GM12864 (cell line): Measurements from ENCODE around the gene KREMEN1.

Source experiments
- DNase-seq: peaks from one replicate; pipeline ENCODE4 v3.0.0-alpha.2; 2011; ENCODE audit warnings: low read depth
- H3K4me3 ChIP-seq: 2 replicates; pipeline ENCODE4 v1.5.1; 2011; ENCODE audit warnings: mild to moderate bottlenecking, low read depth, low read length, control low read depth
- TF ChIP-seq, protein P1 (sequence below): IDR thresholded peaks from 2 replicates; pipeline ENCODE4 v1.5.1; 2011; ENCODE audit warnings: low read depth, mild to moderate bottlenecking, moderate library complexity, low read length, control low read depth, inconsistent platforms; ENCODE audit errors: missing control alignments

KREMEN1 gene

DNA sequence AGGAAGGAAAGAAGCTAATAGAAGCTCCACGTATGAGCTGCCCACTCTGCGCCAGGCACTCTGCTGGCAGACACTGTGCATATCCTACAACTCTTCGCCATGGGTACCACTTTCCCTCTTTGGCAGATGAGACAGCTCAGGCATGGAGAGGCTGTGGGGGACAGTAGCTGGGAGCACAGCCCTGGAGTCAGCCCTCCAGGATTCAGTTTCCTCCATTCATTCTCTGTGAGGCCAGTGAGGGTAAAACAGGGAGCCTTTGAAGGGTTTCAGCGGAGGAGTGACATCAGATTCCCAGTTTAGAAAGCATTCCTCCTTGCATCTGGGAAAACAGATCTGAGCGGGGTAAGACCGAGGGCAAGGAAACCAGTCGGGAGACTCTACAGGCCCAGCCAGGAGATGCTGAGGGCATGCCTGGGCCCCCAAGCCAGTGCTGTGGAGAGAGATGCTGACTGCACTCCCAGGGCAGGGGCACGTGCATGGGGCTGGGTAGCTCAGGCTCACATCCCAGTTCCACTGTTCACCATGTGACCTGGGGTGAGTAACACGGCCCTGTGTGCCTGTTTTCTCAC, 74.6 kb downstream of the KREMEN1 start:
- TF ChIP-seq, protein P1, sequence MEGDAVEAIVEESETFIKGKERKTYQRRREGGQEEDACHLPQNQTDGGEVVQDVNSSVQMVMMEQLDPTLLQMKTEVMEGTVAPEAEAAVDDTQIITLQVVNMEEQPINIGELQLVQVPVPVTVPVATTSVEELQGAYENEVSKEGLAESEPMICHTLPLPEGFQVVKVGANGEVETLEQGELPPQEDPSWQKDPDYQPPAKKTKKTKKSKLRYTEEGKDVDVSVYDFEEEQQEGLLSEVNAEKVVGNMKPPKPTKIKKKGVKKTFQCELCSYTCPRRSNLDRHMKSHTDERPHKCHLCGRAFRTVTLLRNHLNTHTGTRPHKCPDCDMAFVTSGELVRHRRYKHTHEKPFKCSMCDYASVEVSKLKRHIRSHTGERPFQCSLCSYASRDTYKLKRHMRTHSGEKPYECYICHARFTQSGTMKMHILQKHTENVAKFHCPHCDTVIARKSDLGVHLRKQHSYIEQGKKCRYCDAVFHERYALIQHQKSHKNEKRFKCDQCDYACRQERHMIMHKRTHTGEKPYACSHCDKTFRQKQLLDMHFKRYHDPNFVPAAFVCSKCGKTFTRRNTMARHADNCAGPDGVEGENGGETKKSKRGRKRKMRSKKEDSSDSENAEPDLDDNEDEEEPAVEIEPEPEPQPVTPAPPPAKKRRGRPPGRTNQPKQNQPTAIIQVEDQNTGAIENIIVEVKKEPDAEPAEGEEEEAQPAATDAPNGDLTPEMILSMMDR: no peak
- no peak overlapping the region for H3K4me3 ChIP-seq
- no peak for DNase-seq

DNA sequence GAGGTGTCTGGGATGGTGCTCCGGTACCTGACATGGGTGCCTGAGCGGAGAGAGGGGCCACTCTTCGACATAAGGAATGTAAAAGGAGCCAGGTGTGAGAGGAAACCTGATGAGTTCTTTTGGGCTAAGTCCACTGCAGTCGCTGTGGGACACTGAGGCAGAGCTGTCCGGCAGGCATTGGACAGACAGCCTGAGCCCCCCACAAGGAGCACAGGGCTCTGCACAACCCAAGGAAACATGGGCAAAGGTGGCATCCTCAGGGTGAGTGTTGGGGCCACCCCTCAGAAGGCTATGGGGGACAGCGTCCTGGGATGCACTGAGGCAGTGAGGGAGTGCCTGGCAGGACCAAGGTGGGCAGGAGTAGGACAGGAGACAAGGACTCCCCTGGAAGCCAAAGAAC, 75.2 kb downstream of the KREMEN1 start:
- no peak overlapping the region for H3K4me3 ChIP-seq
- no peak for DNase-seq
- TF ChIP-seq, protein P1: no peak

DNA sequence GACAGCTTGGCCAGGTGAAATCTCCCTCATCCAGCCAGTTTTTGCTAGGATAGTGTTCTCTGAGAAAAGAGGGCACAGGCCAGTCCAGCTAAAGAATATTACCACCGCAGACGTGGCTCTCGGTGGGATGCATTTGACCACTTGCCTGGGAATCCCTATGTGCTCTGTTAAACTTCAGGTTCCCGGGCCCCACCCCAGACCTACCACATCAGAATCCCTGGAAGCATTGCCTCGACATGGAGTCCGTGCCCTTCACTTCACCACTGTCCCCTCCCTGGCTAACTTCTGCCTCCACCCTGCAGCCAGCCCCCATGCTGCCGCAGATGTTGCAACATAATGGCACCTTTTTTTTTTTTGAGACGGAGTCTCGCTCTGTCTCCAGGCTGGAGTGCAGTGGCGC, 76.0 kb downstream of the KREMEN1 start:
- TF ChIP-seq, protein P1: no peak
- DNase-seq: no peak
- H3K4me3 ChIP-seq: no peak overlapping the region

DNA sequence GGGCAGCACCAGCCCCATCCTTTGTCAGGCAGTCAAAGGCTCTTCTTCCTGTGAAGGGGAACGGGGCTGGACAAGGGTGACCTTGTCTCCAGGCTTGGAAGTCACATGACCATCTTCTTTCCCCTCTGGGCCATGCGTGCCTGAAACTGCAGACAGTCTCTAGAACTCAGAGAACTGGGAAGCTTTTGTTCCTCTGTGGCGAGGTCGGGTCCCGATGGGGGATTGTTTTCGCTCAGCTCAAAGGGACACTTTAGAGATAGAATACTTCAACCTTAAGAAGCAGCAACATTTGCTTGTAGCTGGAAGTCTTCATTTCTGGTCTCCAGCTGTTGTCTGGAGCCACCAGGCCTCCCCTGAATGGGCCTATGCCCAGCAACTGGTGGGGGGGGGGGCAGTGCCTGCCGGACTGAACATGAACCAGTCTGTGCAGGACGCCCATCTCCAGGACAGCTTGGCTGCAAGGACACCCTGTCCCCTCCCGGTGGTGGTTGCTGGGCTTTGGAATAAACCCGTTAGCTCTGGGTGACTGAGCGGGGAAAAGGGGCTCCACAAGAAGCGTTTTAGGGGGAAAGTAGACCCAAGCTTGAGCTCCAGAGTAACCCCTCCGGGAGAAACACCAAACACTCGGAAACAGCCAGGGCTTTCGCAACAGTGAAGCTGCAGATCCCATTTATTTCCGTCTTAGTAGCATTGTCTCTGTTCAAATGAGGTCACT, 77.2 kb downstream of the KREMEN1 start:
- H3K4me3 ChIP-seq: no peak overlapping the region
- TF ChIP-seq, protein P1: no peak
- DNase-seq: no peak

DNA sequence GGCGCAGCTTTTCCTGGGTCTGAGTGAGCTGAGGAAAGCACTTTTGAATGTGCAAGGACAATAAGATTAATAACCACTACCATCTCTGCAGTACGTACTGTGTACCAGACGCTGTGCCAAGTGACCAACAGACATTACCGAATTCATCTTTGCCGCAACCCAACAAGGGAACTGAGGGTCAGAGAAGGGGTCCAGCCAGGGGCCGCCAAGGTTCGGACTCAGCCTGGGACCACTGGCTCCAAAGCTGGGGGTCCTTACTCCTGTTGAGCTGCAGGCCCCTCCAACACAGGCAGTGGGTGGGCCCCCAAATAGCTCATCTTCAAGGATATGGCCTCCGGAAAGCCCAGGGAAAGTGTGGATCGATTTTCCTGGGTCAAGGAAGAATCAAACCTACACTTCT, 77.9 kb downstream of the KREMEN1 start:
- TF ChIP-seq, protein P1: no peak
- no peak for DNase-seq
- no peak overlapping the region for H3K4me3 ChIP-seq

DNA sequence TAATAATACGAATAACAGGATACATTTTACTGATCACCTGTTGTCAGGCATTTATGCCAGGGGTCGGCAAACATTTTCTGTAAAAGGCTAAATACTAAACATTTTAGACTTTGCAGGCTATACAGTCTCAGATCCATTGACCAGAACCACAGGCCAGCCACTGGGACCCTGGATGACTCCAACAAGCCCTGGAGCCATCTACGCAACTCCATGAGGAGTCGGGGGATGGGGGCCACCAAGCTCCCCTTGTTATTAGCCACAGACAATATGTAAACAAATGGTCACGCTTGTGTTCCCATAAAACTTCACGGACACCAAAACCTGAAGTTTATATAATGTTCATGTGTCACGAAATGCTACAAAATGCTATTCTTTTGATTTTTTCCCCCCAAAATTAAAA, 78.5 kb downstream of the KREMEN1 start:
- TF ChIP-seq, protein P1: no peak
- no peak for DNase-seq
- H3K4me3 ChIP-seq: no peak overlapping the region
